GM21717 (cell line): Measurements from ENCODE around the gene GLYATL1B.
"Not testable (repeated sequence)": the region's sequence is repeated elsewhere in the genome, so short reads cannot be mapped to it uniquely, and the experiment has no call there.

Source experiments
- ATAC-seq: cut with Tn5 transposase; IDR thresholded peaks from one replicate; pipeline ENCODE4 v1.9.1; 2021; ENCODE audit warnings: mild to moderate bottlenecking, moderate library complexity; ENCODE audit not compliant: unreplicated experiment

GLYATL1B gene, protein sequence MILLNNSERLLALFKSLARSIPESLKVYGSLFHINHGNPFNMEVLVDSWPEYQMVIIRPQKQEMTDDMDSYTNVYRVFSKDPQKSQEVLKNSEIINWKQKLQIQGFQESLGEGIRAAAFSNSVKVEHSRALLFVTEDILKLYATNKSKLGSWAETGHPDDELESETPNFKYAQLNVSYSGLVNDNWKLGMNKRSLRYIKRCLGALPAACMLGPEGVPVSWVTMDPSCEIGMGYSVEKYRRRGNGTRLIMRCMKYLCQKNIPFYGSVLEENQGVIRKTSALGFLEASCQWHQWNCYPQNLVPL

GRCh38 chr11:59086007-59086406 lies at the start of gene GLYATL1B:
Gene GLYATL1B (plus strand): TSS chr11:59086307. CDS start chr11:59086307, 0 bp downstream.
- not testable (repeated sequence) for ATAC-seq

DNA sequence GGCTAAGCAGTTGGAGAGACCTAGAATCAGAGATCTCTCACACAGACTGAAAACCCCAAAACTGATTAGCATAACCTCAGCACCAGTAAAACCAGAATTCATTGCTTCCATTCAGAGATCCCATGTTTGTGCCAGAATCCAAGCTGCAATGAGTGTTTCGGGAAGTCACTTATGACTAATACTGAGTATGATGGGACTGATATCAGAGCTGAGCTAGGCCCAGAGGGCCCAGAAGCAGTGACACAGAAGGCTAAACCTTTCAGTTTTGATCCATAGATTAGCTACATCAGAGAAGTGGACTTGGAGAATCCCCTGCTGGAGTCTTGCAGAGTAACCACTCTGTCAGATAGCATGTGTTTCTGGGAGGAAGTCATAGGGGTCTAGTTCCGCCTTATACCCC lies 49.6 kb upstream of the GLYATL1B start:
- ATAC-seq, result not testable (repeated sequence)

GRCh38 chr11:59037434-59037833 lies 48.7 kb upstream of the GLYATL1B start:
- ATAC-seq, result not testable (repeated sequence)

DNA sequence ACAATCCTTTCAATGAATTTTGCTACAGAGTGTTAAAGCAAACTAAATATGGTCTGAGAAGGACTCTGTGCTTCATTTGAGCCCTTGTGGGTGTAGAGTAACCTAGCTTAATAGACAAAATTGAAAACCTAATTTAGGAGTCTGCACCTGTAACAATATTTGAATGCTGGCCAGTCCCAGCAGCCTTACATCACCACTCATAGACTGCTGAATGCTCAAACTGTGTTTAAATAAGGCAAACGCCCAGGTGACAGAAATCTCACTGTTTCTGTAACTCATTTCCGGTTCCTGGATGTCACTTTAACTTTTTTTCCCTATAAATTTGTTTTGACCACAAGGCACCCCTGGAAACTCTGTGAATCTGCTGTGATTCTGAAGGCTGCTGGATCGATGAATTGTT lies 45.5 kb upstream of the GLYATL1B start:
- ATAC-seq, result no peak

DNA sequence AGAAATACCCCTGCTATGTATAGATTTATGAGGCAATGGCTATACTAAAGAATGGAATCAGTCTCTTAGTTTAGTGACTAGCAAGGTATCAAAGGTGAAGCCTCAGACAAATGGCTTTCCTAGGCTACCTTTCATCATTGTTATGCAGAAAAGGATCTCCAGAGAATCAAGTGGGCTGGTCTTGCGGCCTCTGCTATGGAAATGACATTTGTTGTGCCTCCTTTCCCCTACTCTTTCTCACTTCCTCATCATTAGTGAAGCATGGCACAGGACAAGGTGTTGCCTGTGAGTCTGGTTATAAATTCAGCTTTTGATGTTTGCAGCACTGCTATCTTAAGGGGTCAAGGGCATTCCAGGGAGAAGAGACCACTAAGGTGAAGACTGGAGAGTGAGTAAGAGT lies 34.7 kb upstream of the GLYATL1B start:
- ATAC-seq, result peak; percentile 67

GRCh38 chr11:59052355-59052754 lies 33.8 kb upstream of the GLYATL1B start:
- not testable (repeated sequence) for ATAC-seq

- peak; percentile 33 for ATAC-seq
These were observed 32.7 kb upstream of the GLYATL1B start for GRCh38 chr11:59053387-59053786.

DNA sequence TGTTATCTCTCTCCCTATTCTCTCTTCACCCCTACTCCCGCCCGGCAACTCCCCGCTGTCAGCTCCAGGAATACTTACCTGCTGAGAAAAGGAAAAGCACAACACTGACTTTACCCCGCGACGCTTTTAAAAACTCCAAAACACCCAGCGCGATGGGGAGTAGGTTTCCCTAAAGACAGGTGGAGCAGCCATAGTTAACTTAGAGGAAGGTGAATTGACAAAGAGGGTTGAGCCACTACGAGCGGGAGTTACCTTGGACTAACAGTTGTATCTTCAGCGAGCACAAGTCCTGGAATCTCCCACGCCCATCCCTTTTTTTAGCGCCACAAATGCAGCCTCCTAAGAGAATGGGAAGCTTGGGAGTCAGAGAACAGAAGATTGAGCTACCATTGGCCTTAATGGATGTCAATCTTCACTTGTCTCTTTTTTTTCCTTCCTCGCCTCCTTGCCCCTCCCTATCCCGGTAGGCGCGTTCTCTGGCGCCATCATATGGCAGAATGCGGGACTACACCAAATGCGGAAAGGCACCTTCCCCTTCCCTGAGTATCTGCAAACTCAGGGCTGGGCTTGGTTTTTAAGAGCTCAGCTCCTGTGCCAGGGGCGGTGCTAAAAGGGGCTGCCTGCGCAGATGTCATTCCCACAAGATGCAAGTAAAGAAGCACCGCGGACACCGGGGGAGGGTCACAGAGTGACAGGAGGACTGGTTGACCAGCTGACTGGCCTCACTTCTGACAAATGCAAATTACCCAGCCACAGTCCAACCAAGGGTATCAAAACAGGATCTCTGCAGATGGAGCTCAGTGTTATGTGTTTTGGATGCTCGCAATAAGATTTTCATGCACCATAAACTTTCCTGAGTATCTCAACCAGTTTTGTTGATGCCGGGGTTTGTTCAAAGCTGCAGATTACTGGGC lies 27.7 kb upstream of the GLYATL1B start:
- peak; percentile 93 for ATAC-seq

- not testable (repeated sequence) for ATAC-seq
These were observed 26.0 kb upstream of the GLYATL1B start for GRCh38 chr11:59060096-59060495.

DNA sequence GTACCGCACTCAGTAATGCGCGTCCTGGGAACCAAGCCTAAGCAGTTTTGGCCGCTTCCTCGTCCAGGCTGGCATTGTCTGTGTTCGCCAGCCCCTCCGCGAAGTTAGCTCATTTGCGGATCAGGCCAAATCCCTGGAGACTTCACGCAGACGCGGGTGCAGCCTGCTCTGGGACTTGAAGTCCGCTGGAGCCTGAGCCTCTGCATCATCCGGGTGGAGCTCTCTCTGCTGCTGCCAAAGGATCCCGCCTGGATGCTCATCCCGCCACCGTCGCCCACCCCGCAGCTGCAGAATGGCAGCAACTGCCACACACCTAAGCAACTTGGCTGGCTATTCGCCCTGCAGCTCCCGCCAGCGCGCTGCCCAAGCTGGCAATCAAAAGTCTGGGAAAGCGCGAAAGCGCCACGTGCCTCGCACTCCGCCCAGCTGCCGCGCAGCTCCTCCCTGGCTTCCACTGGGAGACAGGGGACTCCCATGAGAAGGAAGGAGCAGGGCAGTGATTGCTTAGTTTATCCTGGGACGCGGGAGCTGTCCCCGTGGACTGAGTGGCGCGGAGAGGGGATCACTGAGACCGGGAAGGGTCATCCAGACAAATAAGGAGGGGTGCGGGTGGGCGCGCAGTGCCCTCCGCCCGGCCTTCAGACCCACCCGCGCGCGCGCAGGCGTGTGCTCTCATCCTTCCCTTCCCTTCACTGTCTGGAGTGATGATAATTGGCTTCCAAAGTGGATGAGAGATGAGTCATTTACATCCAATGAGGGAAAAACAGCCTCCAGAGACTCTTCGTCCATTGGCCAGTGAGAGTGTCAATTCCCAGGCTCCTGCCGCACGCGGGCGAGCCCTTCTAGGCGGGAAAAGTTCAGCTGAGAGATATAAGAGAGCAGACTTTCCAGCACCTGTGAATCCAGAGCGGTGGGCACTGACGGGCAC lies 23.2 kb upstream of the GLYATL1B start:
- ATAC-seq, result no peak

- ATAC-seq, result peak; percentile 78
These were observed 21.9 kb upstream of the GLYATL1B start for GRCh38 chr11:59063996-59064727.

GRCh38 chr11:59069087-59069486 lies 17.0 kb upstream of the GLYATL1B start:
- no peak for ATAC-seq

GRCh38 chr11:59076876-59077571 lies 9.1 kb upstream of the GLYATL1B start:
- peak; percentile 84 for ATAC-seq

- ATAC-seq, result peak; percentile 53
These were observed 7.7 kb upstream of the GLYATL1B start for GRCh38 chr11:59078435-59078834.

DNA sequence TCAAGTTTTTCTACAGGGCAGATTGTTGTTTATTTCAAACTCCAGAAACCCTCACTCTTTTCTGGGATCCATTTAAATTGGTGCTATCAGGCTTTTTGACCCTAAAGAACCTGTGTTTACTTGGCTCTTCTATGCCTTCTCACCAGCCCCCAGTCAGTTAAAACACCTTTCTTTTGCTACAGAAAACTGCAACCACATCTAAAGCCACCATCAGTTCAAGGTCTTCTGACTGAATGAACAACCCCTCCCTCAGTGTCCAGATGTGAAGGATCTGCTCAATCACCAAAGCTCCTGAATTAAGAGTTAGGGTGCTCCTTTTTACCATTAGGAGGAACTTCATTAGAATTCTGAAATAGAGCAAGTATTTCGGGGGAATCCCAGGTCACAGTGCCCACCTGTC lies 7.0 kb upstream of the GLYATL1B start:
- no peak for ATAC-seq

DNA sequence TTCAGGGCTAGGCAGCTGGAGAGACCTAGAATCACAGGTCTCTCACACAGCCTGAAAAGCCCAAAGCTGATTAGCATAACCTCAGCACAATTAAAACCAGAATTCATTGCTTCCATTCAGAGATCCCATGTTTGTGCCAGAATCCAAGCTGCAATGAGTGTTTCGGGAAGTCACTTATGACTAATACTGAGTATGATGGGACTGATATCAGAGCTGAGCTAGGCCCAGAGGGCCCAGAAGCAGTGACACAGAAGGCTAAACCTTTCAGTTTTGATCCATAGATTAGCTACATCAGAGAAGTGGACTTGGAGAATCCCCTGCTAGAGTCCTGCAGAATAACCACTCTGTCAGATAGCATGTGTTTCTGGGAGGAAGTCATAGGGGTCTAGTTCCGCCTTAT lies 5.7 kb upstream of the GLYATL1B start:
- not testable (repeated sequence) for ATAC-seq

DNA sequence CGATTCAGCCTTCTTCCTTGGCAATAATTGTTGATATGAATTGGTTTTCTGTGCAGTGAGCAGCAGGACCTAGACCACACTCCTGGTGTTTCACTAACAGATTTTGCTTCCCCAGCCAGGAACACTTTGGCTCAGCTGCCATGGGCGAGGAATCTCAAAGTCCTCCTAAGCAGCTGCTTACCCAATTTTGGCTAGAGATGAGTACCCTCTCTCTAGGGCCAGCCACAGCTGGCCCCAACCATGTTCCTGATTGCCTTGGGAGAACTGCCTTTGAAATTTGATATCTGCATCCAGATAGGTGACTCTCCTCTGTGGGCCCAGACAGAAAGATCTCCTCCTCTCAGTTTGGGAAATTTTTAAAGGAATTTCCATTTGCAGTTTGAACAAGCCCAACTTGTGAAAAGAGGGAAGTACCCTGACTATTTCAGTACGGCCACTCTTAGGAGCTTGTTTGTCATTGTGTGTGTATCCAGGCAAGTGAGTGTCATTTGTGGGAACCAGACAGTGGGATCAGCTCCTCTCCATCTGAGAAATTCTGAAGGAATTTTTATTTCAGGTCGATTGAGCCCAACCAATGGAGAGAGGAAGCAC lies 4.6 kb upstream of the GLYATL1B start:
- not testable (repeated sequence) for ATAC-seq

GRCh38 chr11:59088162-59088561 lies 2.1 kb downstream of the GLYATL1B start:
- no peak for ATAC-seq

- not testable (repeated sequence) for ATAC-seq
These were observed 7.5 kb downstream of the GLYATL1B start for GRCh38 chr11:59093576-59093975.
